Upper lobe of left lung (tissue), 6 donors: Measurements from ENCODE around the gene MAEA. TPM values are rescaled to one million over a fixed set of nuclear protein-coding genes. Genes with fewer than 3 reads are reported as not detected.

ENCODE experiments used
- ATAC-seq, 2 donors: fragments of 200-7000 bp; cut with Tn5 transposase; one replicate each; pipeline ENCODE4 v1.9.1; 2022; ENCODE audit warnings: mild to moderate bottlenecking in 2 of 2, moderate library complexity in 2 of 2; ENCODE audit not compliant: low FRiP score in 2 of 2
- DNase-seq, 2 donors: peaks; one replicate each; pipeline ENCODE4 v3.0.0-alpha.2; 2019 to 2020
- H3K27ac ChIP-seq, 4 donors: fragments of 200-600 bp; sonication (generic); one replicate each; pipeline ENCODE4 v1.5.1; 2016 to 2019
- H3K27me3 ChIP-seq, 4 donors: fragments of 200-600 bp; sonication (generic); one replicate each; pipeline ENCODE4 v1.5.1; 2017 to 2019
- H3K36me3 ChIP-seq, 4 donors: fragments of 200-600 bp; sonication (generic); one replicate each; pipeline ENCODE4 v1.5.1; 2016 to 2019
- H3K4me1 ChIP-seq, 4 donors: fragments of 200-600 bp; sonication (generic); one replicate each; pipeline ENCODE4 v1.5.1; 2018 to 2019
- H3K4me3 ChIP-seq, 4 donors: fragments of 200-600 bp; sonication (generic); one replicate each; pipeline ENCODE4 v1.5.1; 2017 to 2019; ENCODE audit warnings: mild to moderate bottlenecking in 2 of 4, moderate library complexity in 1 of 4
- H3K9me3 ChIP-seq, 4 donors: fragments of 200-600 bp; sonication (generic); one replicate each; pipeline ENCODE4 v1.5.1; 2018 to 2019
- CTCF ChIP-seq, 6 experiments: fragments of 450-650 bp in 4 of 6; fragments of 200-600 bp in 2 of 6; sonication (generic) in 2 of 6; IDR thresholded peaks; one replicate each; pipeline ENCODE4 v1.5.1; 2016 to 2019; ENCODE audit warnings: antibody characterized with exemption in 6 of 6
- EP300 ChIP-seq, 4 donors: sonication (generic); formaldehyde crosslinking; IDR thresholded peaks; one replicate each; pipeline ENCODE4 v1.5.1; 2017; ENCODE audit warnings: antibody characterized with exemption in 4 of 4, control low read depth in 2 of 4
- POLR2A ChIP-seq, 4 donors: fragments of 450-650 bp; IDR thresholded peaks; one replicate each; pipeline ENCODE4 v1.5.1; 2016 to 2017; ENCODE audit warnings: antibody characterized with exemption in 4 of 4, mild to moderate bottlenecking in 2 of 4
- POLR2AphosphoS5 ChIP-seq, 2 donors: sonication (generic); formaldehyde crosslinking; IDR thresholded peaks; one replicate each; pipeline ENCODE4 v1.5.1; 2017; ENCODE audit warnings: antibody characterized with exemption in 2 of 2
- WGBS, 2 donors: methylation state at CpG; one replicate each; pipeline ENCODE4 v1.1.5; 2017 to 2018; 5-methylcytosine and 5-hydroxymethylcytosine counted together
- total RNA-seq, 6 donors: library from RNA; depleted of rRNA in 4 of 6; stranded (reverse); fragments of >200 nt in 4 of 6; gene quantifications; one replicate each; pipeline versions ENCODE4 v1.1.0 to v1.2.1, GENCODE V29; 2016 to 2021
- donor health status: DM: no; HTN: no; CAD: no; lungs with moderate emphysema.
- donor health status: DM: no; HTN: yes; CAD: no; lungs with severe emphysema.

The MAEA gene
- total RNA-seq, 6 donors from 2014 or later = 58.5 to 289 (median 73.0) TPM

GRCh38 chr4:1318488-1319213 is 29.0 kb downstream of the MAEA start:
- peaks cover 16 to 87% (median 62%) of the 10 kb centered on the region in 4 donors for H3K36me3 ChIP-seq
- ATAC-seq = no peak

GRCh38 chr4:1321486-1321885 is 31.8 kb downstream of the MAEA start:
- WGBS, 2 donors = 93 to 99% methylated on average over 13 of the region's 13 CpGs

More at GRCh38 chr4:1318488-1319213, 29.0 kb downstream of the MAEA start:
- Histone ChIP-seq H3K27ac (peak overlapping the region in 1 of 4 donors; percentile 17), H3K27me3 (no peaks in the 10 kb centered on the region), H3K4me3 (no peak overlapping the region), H3K4me1 (peaks cover 0 to 3% (median 0%) of the 10 kb centered on the region in 4 donors), H3K9me3 (no peaks in the 10 kb centered on the region)
- peak in 1 of 2 donors; percentile 25 for DNase-seq
- WGBS, 2 donors = 86 to 87% methylated on average over 12 to 18 of the region's 18 CpGs
- TF ChIP-seq CTCF (IDR thresholded peaks at IDR 0.05) = peak in 1 of 6 experiments; percentile 6
- no peak for TF ChIP-seq POLR2A (IDR thresholded peaks at IDR 0.05)

GRCh38 chr4:1321946-1322650 is 32.4 kb downstream of the MAEA start:
- H3K36me3 ChIP-seq = peaks cover 7 to 88% (median 56%) of the 10 kb centered on the region in 4 donors
- WGBS, 2 donors = 94 to 97% methylated on average over 11 to 18 of the region's 18 CpGs

More at GRCh38 chr4:1321486-1321885, 31.8 kb downstream of the MAEA start:
- DNase-seq = peak in 1 of 2 donors; percentile 35
- TF ChIP-seq POLR2A (IDR thresholded peaks at IDR 0.05) (no peak), POLR2AphosphoS5 (IDR thresholded peaks at IDR 0.05) (no peak), CTCF (IDR thresholded peaks at IDR 0.05) (no peak), EP300 (IDR thresholded peaks at IDR 0.05) (no peak)
- ATAC-seq = no peak
- Histone ChIP-seq H3K9me3 (no peaks in the 10 kb centered on the region), H3K27me3 (no peaks in the 10 kb centered on the region), H3K4me3 (no peak overlapping the region), H3K4me1 (peaks cover 0 to 3% (median 0%) of the 10 kb centered on the region in 4 donors), H3K27ac (no peak overlapping the region), H3K36me3 (peaks cover 8 to 86% (median 55%) of the 10 kb centered on the region in 4 donors)

GRCh38 chr4:1323280-1323634 is 33.6 kb downstream of the MAEA start:
- no peaks in the 10 kb centered on the region for H3K27me3 ChIP-seq
- H3K4me3 ChIP-seq = no peak overlapping the region
- H3K4me1 ChIP-seq = peaks cover 0 to 3% (median 0%) of the 10 kb centered on the region in 4 donors
- no peak for DNase-seq
- ATAC-seq = no peak
- H3K36me3 ChIP-seq = peaks cover 8 to 88% (median 57%) of the 10 kb centered on the region in 4 donors
- WGBS, 2 donors = 79 to 97% methylated on average over 8 of the region's 8 CpGs
- TF ChIP-seq CTCF (IDR thresholded peaks at IDR 0.05) = no peak
- TF ChIP-seq POLR2AphosphoS5 (IDR thresholded peaks at IDR 0.05) = no peak
- TF ChIP-seq EP300 (IDR thresholded peaks at IDR 0.05) = no peak
- TF ChIP-seq POLR2A (IDR thresholded peaks at IDR 0.05) = no peak
- no peaks in the 10 kb centered on the region for H3K9me3 ChIP-seq
- H3K27ac ChIP-seq = no peak overlapping the region

More at GRCh38 chr4:1321946-1322650, 32.4 kb downstream of the MAEA start:
- Histone ChIP-seq H3K27me3 (no peaks in the 10 kb centered on the region), H3K9me3 (no peaks in the 10 kb centered on the region), H3K27ac (no peak overlapping the region), H3K4me3 (no peak overlapping the region), H3K4me1 (peaks cover 0 to 3% (median 0%) of the 10 kb centered on the region in 4 donors)
- ATAC-seq = no peak
- TF ChIP-seq POLR2A (IDR thresholded peaks at IDR 0.05) = no peak
- TF ChIP-seq CTCF (IDR thresholded peaks at IDR 0.05) = no peak
- TF ChIP-seq POLR2AphosphoS5 (IDR thresholded peaks at IDR 0.05) = no peak
- TF ChIP-seq EP300 (IDR thresholded peaks at IDR 0.05) = no peak
- peak in 1 of 2 donors; percentile 74 for DNase-seq
